HG03064 (cell line): ENCODE measurements around the gene APOBEC3A.
A peak's percentile ranks its signal among the peaks of the same experiment; 100 is the strongest.

Source experiments
- ATAC-seq: cut with Tn5 transposase; IDR thresholded peaks from one replicate; pipeline ENCODE4 v1.9.1; 2021; ENCODE audit warnings: low read depth; ENCODE audit not compliant: unreplicated experiment

APOBEC3A gene

GRCh38 chr22:38957046-38957770 is at the start of gene APOBEC3A:
Gene APOBEC3A (plus strand): TSS chr22:38957609. CDS start chr22:38957692, 83 bp downstream.
- ATAC-seq, result no peak

DNA sequence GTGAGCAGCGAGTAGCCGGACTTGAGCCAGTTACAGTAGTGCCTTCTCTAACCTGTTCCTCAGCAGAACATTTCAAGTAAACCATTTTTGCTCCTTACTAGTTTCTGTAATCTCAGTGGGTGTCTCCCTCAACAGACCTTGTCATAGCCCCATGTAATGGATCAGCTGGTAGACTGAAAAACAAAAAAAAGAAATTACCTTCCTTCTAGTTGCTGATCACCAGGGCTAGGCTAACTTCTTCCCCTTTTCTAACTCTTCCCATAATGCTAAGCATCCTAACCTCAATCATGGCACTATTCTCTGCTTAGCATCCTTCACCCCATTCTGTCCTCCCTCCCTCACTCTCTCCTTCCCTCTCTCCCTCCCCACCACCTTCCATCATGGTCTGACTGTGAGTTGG is 49.6 kb upstream of the APOBEC3A start:
- no peak for ATAC-seq

GRCh38 chr22:38911434-38911833 is 46.0 kb upstream of the APOBEC3A start:
- ATAC-seq, result no peak

DNA sequence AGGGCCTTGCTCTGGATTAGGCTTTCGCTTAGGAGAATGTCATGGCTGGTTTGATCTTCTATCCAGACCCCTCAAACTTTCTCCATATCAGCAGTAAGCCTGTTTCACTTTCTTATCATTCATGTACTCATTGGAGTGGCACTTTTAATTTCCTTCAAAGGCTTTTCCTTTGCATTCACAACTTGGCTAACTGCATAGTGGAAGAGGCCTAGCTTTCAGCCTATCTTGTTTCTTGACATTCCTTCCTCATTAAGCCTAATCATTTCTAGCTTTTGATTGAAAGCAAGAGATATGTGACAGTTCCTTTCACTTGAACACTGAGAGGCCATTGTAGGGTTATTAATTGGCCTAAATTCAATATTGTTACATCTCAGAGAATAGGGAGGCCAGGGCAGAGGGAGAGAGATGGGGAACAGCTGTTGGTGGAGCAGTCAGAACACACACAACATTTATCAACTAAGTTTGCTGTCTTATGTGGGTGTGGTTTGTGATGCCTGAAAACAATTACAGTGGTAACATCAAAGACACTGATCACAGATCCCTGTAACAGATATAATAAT is 37.7 kb upstream of the APOBEC3A start:
- ATAC-seq, result no peak

DNA sequence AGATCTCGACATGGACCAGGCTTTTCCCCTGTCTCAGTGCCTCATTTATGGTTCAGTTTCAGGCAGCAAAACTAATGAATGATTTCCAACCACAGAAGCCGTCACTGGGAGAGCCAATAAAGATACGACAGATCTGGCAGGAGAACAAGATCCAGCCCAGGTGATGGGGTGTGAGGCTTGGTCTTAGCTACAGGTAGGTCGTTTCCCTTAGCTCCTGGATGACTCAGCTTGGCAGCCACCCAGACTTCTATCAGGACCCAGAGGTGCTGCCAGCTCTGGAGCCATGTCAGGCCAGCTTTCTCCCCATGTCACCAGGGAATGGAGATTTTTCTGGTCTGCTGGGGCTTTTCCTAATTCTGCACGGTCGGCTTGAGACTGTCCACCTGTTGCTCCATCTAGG is 36.3 kb upstream of the APOBEC3A start:
- ATAC-seq, result no peak

GRCh38 chr22:38921806-38922205 is 35.6 kb upstream of the APOBEC3A start:
- ATAC-seq, result no peak

GRCh38 chr22:38923463-38924346 is 33.7 kb upstream of the APOBEC3A start:
- no peak for ATAC-seq

- no peak for ATAC-seq
These were observed 33.0 kb upstream of the APOBEC3A start for GRCh38 chr22:38924347-38924952.

DNA sequence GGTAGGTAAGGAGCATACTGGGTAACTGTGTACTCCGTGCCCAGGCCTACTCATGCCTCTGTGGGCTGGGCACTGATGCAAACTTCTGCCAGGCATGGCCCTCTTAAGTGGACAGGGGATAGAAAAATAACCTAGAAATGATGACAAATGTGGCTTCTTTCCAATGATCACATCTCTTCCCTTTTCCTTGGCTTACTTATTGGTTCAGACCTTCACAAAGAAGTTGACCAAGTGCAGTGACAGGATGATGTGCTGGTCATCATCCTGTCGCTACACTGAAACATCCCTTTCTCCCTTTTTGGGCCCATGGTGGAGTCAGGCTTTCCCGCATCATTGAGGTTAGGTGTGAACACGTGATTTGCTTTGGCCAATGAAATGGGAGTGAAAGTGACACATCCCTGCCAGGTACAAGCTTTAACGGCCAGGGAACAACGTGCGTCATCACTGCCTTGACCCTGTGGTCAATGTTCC is 31.8 kb upstream of the APOBEC3A start:
- no peak for ATAC-seq

- no peak for ATAC-seq
These were observed 30.2 kb upstream of the APOBEC3A start for GRCh38 chr22:38927033-38927781.

- no peak for ATAC-seq
These were observed 26.9 kb upstream of the APOBEC3A start for GRCh38 chr22:38930512-38930911.

- no peak for ATAC-seq
These were observed 22.4 kb upstream of the APOBEC3A start for GRCh38 chr22:38935023-38935422.

DNA sequence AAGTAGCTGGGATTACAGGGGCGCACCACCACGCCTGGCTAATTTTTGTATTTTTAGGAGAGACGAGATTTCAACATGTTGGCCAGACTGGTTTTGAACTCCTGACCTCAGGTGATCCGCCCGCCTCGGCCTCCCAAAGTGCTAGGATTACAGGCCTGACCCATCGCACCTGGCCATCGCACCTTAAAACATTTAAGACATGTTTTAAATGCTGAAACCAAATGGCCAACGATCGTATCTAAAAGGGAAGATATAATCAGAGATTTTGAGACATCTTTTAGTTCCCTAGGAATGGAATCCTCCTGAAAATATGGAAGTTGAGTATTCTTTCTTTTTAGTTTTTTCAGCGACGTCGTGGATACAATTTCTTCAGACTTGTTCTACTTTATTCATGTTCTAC is 21.8 kb upstream of the APOBEC3A start:
- no peak for ATAC-seq

- no peak for ATAC-seq
These were observed 20.8 kb upstream of the APOBEC3A start for GRCh38 chr22:38936562-38936961.

DNA sequence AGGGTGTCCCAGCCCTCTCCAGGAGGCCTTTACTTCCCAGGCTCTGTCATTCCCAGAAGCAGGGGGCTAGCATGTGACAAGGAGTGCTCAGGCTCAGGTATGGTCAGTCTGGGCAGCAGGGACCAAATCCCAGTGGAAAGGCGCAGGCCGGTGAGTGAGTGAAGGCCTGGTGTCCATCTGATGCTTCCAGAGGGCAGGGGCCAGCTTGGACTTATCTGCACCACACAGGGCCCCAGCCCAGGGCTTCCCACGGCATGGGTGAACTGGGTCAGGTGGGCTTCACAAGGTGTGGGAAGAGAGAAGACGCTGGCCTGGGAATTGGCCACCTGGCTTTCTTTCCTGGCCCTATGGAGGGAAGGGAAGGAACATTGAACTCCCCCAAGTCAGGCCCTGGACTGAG is 20.4 kb upstream of the APOBEC3A start:
- ATAC-seq, result no peak

DNA sequence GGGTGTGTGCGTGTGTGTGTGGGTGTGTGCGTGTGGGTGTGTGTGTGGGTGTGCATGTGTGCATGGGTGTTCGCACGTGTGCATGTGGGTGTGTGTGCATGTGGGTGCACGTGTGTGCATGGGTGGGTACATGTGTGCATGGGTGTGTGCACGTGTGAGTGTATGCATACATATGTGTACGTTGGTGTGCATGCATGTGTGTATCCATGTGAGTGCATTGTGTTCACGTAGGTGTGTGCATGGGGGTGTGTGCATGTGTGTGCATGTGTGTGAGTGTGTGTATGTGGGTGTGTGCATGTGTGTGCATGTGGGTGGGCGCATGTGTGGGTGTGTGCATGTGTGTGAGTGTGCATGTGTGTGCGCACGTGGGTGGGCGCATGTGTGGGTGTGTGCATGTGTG is 19.9 kb upstream of the APOBEC3A start:
- no peak for ATAC-seq

- ATAC-seq, result no peak
These were observed 19.2 kb upstream of the APOBEC3A start for GRCh38 chr22:38938221-38938620.

GRCh38 chr22:38938925-38939324 is 18.5 kb upstream of the APOBEC3A start:
- no peak for ATAC-seq

DNA sequence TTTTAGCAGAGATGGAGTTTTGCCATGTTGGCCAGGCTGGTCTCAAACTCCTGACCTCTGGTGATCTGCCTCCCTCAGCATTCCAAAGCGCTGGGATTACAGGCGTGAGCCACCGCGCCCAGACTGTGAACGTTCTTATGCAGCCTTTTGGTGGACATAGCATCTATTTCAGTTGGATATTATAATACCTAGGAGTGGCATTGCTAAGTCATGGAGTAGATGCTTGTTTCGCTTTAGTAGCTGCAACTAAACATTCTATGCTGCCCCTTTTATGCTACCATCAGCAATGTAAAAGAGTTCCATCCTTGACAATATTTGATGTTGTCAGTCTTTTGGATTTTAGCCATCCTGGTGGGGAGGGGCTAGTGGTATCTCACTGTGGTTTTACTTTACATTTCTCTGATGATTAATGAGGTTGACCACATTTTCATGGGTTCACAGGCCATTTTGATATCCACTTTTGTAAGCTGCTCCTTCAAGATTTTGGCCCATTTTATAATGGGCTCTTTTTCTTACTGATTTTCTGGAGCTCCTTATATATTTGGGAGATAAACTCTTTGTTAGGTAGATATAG is 16.5 kb upstream of the APOBEC3A start:
- no peak for ATAC-seq

GRCh38 chr22:38941488-38941987 is 15.9 kb upstream of the APOBEC3A start:
- ATAC-seq, result peak; percentile 65
